HepG2 (cell line): ENCODE results near the gene KLKB1. TPM values are rescaled to one million over a fixed set of nuclear protein-coding genes. Genes with fewer than 3 reads are reported as not detected.

Experiments used
- E2F1 ChIP-seq: sonication (generic); formaldehyde crosslinking; IDR thresholded peaks from 2 replicates; pipeline ENCODE4 v1.5.0; 2020; ENCODE audit warnings: missing genetic modification reagents
- ELK4 ChIP-seq: sonication (generic); formaldehyde crosslinking; IDR thresholded peaks from 2 replicates; pipeline ENCODE4 v1.9.0; 2021; ENCODE audit warnings: missing genetic modification reagents, borderline replicate concordance
- FOXA1 ChIP-seq, 2 experiments: fragments of 450-650 bp in 1 of 2; sonication (generic) in 1 of 2; formaldehyde crosslinking in 1 of 2; IDR thresholded peaks; 2 replicates each; pipeline versions ENCODE4 v1.4.0 to v1.6.1; 2016 to 2020; ENCODE audit warnings: missing genetic modification reagents in 1 of 2
- HCFC1 ChIP-seq: fragments of 150-350 bp; IDR thresholded peaks from 2 replicates; pipeline ENCODE4 v1.6.1; 2014; ENCODE audit warnings: low read depth, low read length
- KDM5B ChIP-seq: sonication (generic); formaldehyde crosslinking; IDR thresholded peaks from 2 replicates; pipeline ENCODE4 v1.4.0; 2020; ENCODE audit warnings: missing genetic modification reagents, mild to moderate bottlenecking, borderline replicate concordance
- KLF12 ChIP-seq: sonication (generic); formaldehyde crosslinking; IDR thresholded peaks from 2 replicates; pipeline ENCODE4 v1.4.0; 2020; ENCODE audit warnings: missing genetic modification reagents, borderline replicate concordance
- KLF16 ChIP-seq, 2 experiments: sonication (generic) in 1 of 2; formaldehyde crosslinking in 1 of 2; IDR thresholded peaks; 2 replicates each; pipeline versions ENCODE4 v1.6.1 to v1.8.0; 2016 to 2023; ENCODE audit warnings: missing genetic modification reagents in 2 of 2, missing compliant biosample characterization in 1 of 2
- MXD1 ChIP-seq: sonication (generic); formaldehyde crosslinking; IDR thresholded peaks from 2 replicates; pipeline ENCODE4 v1.4.0; 2020; ENCODE audit warnings: mild to moderate bottlenecking, missing genetic modification reagents
- NFE2L1 ChIP-seq: sonication (generic); formaldehyde crosslinking; IDR thresholded peaks from 2 replicates; pipeline ENCODE4 v1.4.0; 2020; ENCODE audit warnings: missing genetic modification reagents, mild to moderate bottlenecking, borderline replicate concordance
- NKX3-1 ChIP-seq: sonication (generic); formaldehyde crosslinking; IDR thresholded peaks from 2 replicates; pipeline ENCODE4 v1.5.0; 2020; ENCODE audit warnings: missing genetic modification reagents
- PLRG1 ChIP-seq: fragments of 450-650 bp; conservative IDR thresholded peaks from 2 replicates; pipeline ENCODE4 v1.6.1; 2016
- PRMT3 ChIP-seq: sonication (generic); formaldehyde crosslinking; IDR thresholded peaks from 2 replicates; pipeline ENCODE4 v1.8.1; 2022; ENCODE audit warnings: low read depth, mild to moderate bottlenecking, moderate library complexity, missing genetic modification reagents, borderline replicate concordance
- SSRP1 ChIP-seq: IDR thresholded peaks from 2 replicates; pipeline ENCODE4 v1.6.1; 2016; ENCODE audit warnings: control low read depth
- STAG1 ChIP-seq: sonication (generic); formaldehyde crosslinking; IDR thresholded peaks from 2 replicates; pipeline ENCODE4 v1.4.0; 2020; ENCODE audit warnings: missing genetic modification reagents
- TBX2 ChIP-seq: sonication (generic); formaldehyde crosslinking; IDR thresholded peaks from 2 replicates; pipeline ENCODE4 v1.5.0; 2020; ENCODE audit warnings: missing genetic modification reagents, mild to moderate bottlenecking, borderline replicate concordance
- ZNF280B ChIP-seq: sonication (generic); formaldehyde crosslinking; IDR thresholded peaks from 2 replicates; pipeline ENCODE4 v1.5.0; 2020; ENCODE audit warnings: missing genetic modification reagents, mild to moderate bottlenecking, borderline replicate concordance
- ZNF317 ChIP-seq: sonication (generic); formaldehyde crosslinking; IDR thresholded peaks from 2 replicates; pipeline ENCODE4 v1.5.0; 2020; ENCODE audit warnings: mild to moderate bottlenecking, missing genetic modification reagents
- ZNF441 ChIP-seq: sonication (generic); formaldehyde crosslinking; IDR thresholded peaks from 2 replicates; pipeline ENCODE4 v1.7.0; 2021; ENCODE audit warnings: missing genetic modification reagents, borderline replicate concordance
- ZNF496 ChIP-seq: sonication (generic); formaldehyde crosslinking; IDR thresholded peaks from 2 replicates; pipeline ENCODE4 v1.8.1; 2023; ENCODE audit warnings: mild to moderate bottlenecking, moderate library complexity, missing genetic modification reagents; ENCODE audit not compliant: insufficient replicate concordance
- ZNF558 ChIP-seq: sonication (generic); formaldehyde crosslinking; IDR thresholded peaks from 2 replicates; pipeline ENCODE4 v1.9.0; 2022; ENCODE audit warnings: mild to moderate bottlenecking, missing genetic modification reagents, borderline replicate concordance
- ZNF598 ChIP-seq: sonication (generic); formaldehyde crosslinking; IDR thresholded peaks from 2 replicates; pipeline ENCODE4 v1.5.1; 2020; ENCODE audit warnings: mild to moderate bottlenecking, missing genetic modification reagents, borderline replicate concordance
- ZNF672 ChIP-seq: sonication (generic); formaldehyde crosslinking; IDR thresholded peaks from 2 replicates; pipeline ENCODE4 v1.8.1; 2022; ENCODE audit warnings: missing genetic modification reagents
- ZNF761 ChIP-seq: sonication (generic); formaldehyde crosslinking; conservative IDR thresholded peaks from 2 replicates; pipeline ENCODE4 v1.4.0; 2020; ENCODE audit warnings: mild to moderate bottlenecking, missing genetic modification reagents
- polyA plus RNA-seq, 8 experiments: library from polyadenylated mRNA; depleted of rRNA in 3 of 8; stranded (reverse) in 7 of 8; unstranded in 1 of 8; fragments of >200 nt; fragmentation: Illumina TruSeq in 4 of 8; extraction: Trizol in 4 of 8; gene quantifications; 2 replicates each; pipeline versions ENCODE4 v1.2.1 to v1.2.3, GENCODE V29; 2011 to 2016; ENCODE audit warnings: low read depth in 4 of 8, missing spikeins in 1 of 8, mixed read lengths in 1 of 8; ENCODE audit not compliant: insufficient read depth in 1 of 8
- total RNA-seq, 5 experiments: library from RNA; depleted of rRNA; stranded (reverse); fragments of >200 nt; fragmentation: Illumina TruSeq; extraction: Trizol; gene quantifications; 2 replicates each; pipeline ENCODE4 v1.2.3, GENCODE V29; 2016; ENCODE audit warnings: low read depth in 1 of 5
- TF ChIP-seq, protein P1 (sequence below): sonication (generic); formaldehyde crosslinking; IDR thresholded peaks from 2 replicates; pipeline ENCODE4 v1.4.0; 2020; ENCODE audit warnings: missing genetic modification reagents, borderline replicate concordance

KLKB1 gene
- total and polyA plus RNA-seq, 2 of the 13 experiments (the other 11 are each of a cell fraction or from before 2014, with no cell fraction given) = 0.26 to 0.49 TPM

GRCh38 chr4:186192066-186192612, 35.2 kb upstream of the KLKB1 start (continued):
- TF ChIP-seq E2F1 (CRISPR knock-in tag) (no peak), ELK4 (CRISPR knock-in tag) (no peak), ZNF558 (CRISPR knock-in tag) (no peak), KLF12 (CRISPR knock-in tag) (no peak), SSRP1 (CRISPR knock-in tag) (no peak), ZNF672 (no peak), KDM5B (CRISPR knock-in tag) (peak; percentile 4; the same call in 1 of the 2 replicates), ZNF441 (no peak), MXD1 (no peak), TBX2 (CRISPR knock-in tag) (no peak), NFE2L1 (no peak), KLF16 (CRISPR knock-in tag; IDR thresholded peaks at IDR 0.05) (no peak), FOXA1 (IDR thresholded peaks at IDR 0.05) (no peak), FOXA1 (CRISPR knock-in tag; IDR thresholded peaks at IDR 0.05) (no peak), ZNF317 (CRISPR knock-in tag) (no peak), ZNF761 (CRISPR knock-in tag) (no peak), PLRG1 (no peak), STAG1 (CRISPR knock-in tag) (no peak), NKX3-1 (no peak), HCFC1 (no peak), ZNF280B (CRISPR knock-in tag) (0 out of 2 replicates have a peak, but pooled peaks have one; percentile 23), ZNF598 (CRISPR knock-in tag) (peak; percentile 47; the same call in 1 of the 2 replicates), ZNF496 (CRISPR knock-in tag) (no peak), PRMT3 (CRISPR knock-in tag) (no peak)
- TF ChIP-seq, protein P1, sequence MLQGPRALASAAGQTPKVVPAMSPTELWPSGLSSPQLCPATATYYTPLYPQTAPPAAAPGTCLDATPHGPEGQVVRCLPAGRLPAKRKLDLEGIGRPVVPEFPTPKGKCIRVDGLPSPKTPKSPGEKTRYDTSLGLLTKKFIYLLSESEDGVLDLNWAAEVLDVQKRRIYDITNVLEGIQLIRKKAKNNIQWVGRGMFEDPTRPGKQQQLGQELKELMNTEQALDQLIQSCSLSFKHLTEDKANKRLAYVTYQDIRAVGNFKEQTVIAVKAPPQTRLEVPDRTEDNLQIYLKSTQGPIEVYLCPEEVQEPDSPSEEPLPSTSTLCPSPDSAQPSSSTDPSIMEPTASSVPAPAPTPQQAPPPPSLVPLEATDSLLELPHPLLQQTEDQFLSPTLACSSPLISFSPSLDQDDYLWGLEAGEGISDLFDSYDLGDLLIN (CRISPR knock-in tag) = no peak
